Neural progenitor cell (in vitro differentiated cells): Measurements from ENCODE around the gene ZFAND3. TPM values are rescaled to one million over a fixed set of nuclear protein-coding genes. Genes with fewer than 3 reads are reported as not detected.

ENCODE experiments used
- DNase-seq: peaks from one replicate; pipeline ENCODE4 v3.0.0-alpha.2; 2016; ENCODE audit warnings: low spot score
- H2AFZ ChIP-seq: fragments of 200-600 bp; sonication (generic); replicated peaks from 2 replicates; pipeline ENCODE4 v1.6.1; 2016; ENCODE audit warnings: antibody characterized with exemption
- H3F3A ChIP-seq: fragments of 200-600 bp; sonication (generic); 2 replicates; pipeline ENCODE4 v1.6.1; 2016; ENCODE audit warnings: antibody characterized with exemption, low read depth
- H3K27ac ChIP-seq: fragments of 200-600 bp; sonication (generic); 2 replicates; pipeline ENCODE4 v1.5.1; 2016; ENCODE audit warnings: mild to moderate bottlenecking
- H3K27me3 ChIP-seq: fragments of 200-600 bp; sonication (generic); 2 replicates; pipeline ENCODE4 v1.6.1; 2016; ENCODE audit warnings: mild to moderate bottlenecking, moderate library complexity
- H3K36me3 ChIP-seq: fragments of 200-600 bp; sonication (generic); 2 replicates; pipeline ENCODE4 v1.5.1; 2016
- H3K4me1 ChIP-seq: fragments of 200-600 bp; sonication (generic); 2 replicates; pipeline ENCODE4 v1.6.1; 2016; ENCODE audit warnings: mixed run types
- H3K4me2 ChIP-seq: fragments of 200-600 bp; sonication (generic); 2 replicates; pipeline ENCODE4 v1.6.1; 2016
- H3K4me3 ChIP-seq: fragments of 200-600 bp; sonication (generic); 2 replicates; pipeline ENCODE4 v1.5.1; 2016
- H3K79me2 ChIP-seq: fragments of 200-600 bp; sonication (generic); 2 replicates; pipeline ENCODE4 v1.6.1; 2016; ENCODE audit warnings: low read depth
- H3K9ac ChIP-seq: fragments of 200-600 bp; sonication (generic); 2 replicates; pipeline ENCODE4 v1.6.1; 2016
- H3K9me3 ChIP-seq: fragments of 200-600 bp; sonication (generic); 2 replicates; pipeline ENCODE4 v1.5.1; 2016; ENCODE audit warnings: low read depth
- H4K20me1 ChIP-seq: fragments of 200-600 bp; sonication (generic); 2 replicates; pipeline ENCODE4 v1.6.1; 2016; ENCODE audit warnings: low read depth
- H3K27ac Mint-ChIP-seq: 3 replicates; pipeline ENCODE4 v1.8.0; 2021; ENCODE audit warnings: mixed read lengths
- H3K27me3 Mint-ChIP-seq: 2 replicates; pipeline ENCODE4 v1.8.0; 2022; ENCODE audit warnings: low read depth, mild to moderate bottlenecking, inconsistent platforms, moderate library complexity, mixed read lengths; ENCODE audit not compliant: insufficient read depth
- H3K36me3 Mint-ChIP-seq: 3 replicates; pipeline ENCODE4 v1.8.0; 2021; ENCODE audit warnings: mixed read lengths
- H3K4me1 Mint-ChIP-seq: 3 replicates; pipeline ENCODE4 v1.8.0; 2021; ENCODE audit warnings: mixed read lengths
- H3K4me3 Mint-ChIP-seq: 3 replicates; pipeline ENCODE4 v1.8.0; 2021; ENCODE audit warnings: mild to moderate bottlenecking, moderate library complexity, mixed read lengths
- H3K9me3 Mint-ChIP-seq: 3 replicates; pipeline ENCODE4 v1.8.0; 2020; ENCODE audit warnings: mixed read lengths
- CTCF ChIP-seq: fragments of 200-600 bp; sonication (generic); IDR thresholded peaks from 2 replicates; pipeline ENCODE4 v1.5.1; 2017; ENCODE audit warnings: antibody characterized with exemption, mild to moderate bottlenecking
- EZH2 ChIP-seq: fragments of 200-600 bp; sonication (generic); IDR thresholded peaks from 2 replicates; pipeline ENCODE4 v1.6.1; 2017; ENCODE audit warnings: antibody characterized with exemption, mild to moderate bottlenecking, moderate library complexity
- EZH2phosphoT487 ChIP-seq: fragments of 200-600 bp; sonication (generic); IDR thresholded peaks from 2 replicates; pipeline ENCODE4 v1.6.1; 2017; ENCODE audit warnings: antibody characterized with exemption
- total RNA-seq: library from RNA; depleted of rRNA; stranded (reverse); fragments of >200 nt; gene quantifications from 2 replicates; pipeline ENCODE4 v1.2.3, GENCODE V29; 2015; ENCODE audit warnings: low replicate concordance

The ZFAND3 gene
- total RNA-seq, 1 donor from 2014 or later: 24.3 TPM

GRCh38 chr6:37824170-37824569 is 4.6 kb downstream of the ZFAND3 start:
- H3K27me3 ChIP-seq: no peaks in the 10 kb centered on the region
- H3K4me1 ChIP-seq: peaks cover 35% of the 10 kb centered on the region
- H3K36me3 Mint-ChIP-seq: no peaks in the 10 kb centered on the region
- H3K36me3 ChIP-seq: no peaks in the 10 kb centered on the region
- H3F3A ChIP-seq: peaks cover 21% of the 10 kb centered on the region
- H4K20me1 ChIP-seq: peaks cover 83% of the 10 kb centered on the region
- H3K4me3 ChIP-seq: no peak overlapping the region
- no peak overlapping the region for H3K9ac ChIP-seq
- no peak overlapping the region for H3K27ac Mint-ChIP-seq
- no peak overlapping the region for H3K4me2 ChIP-seq
- H3K27me3 Mint-ChIP-seq: no peaks in the 10 kb centered on the region
- TF ChIP-seq CTCF: no peak
- TF ChIP-seq EZH2phosphoT487: no peak
- no peak for TF ChIP-seq EZH2
- H3K27ac ChIP-seq: no peak overlapping the region
- no peak overlapping the region for H3K4me3 Mint-ChIP-seq
- no peaks in the 10 kb centered on the region for H3K9me3 ChIP-seq
- H2AFZ ChIP-seq: no peak overlapping the region
- H3K79me2 ChIP-seq: peaks cover 92% of the 10 kb centered on the region
- no peak for DNase-seq
- H3K9me3 Mint-ChIP-seq: no peaks in the 10 kb centered on the region
- H3K4me1 Mint-ChIP-seq: peaks cover 34% of the 10 kb centered on the region

GRCh38 chr6:37826188-37826587 is 6.7 kb downstream of the ZFAND3 start:
- Mint-ChIP-seq H3K4me3 (no peak overlapping the region), H3K9me3 (no peaks in the 10 kb centered on the region), H3K27me3 (no peaks in the 10 kb centered on the region), H3K36me3 (peaks cover 2% of the 10 kb centered on the region), H3K4me1 (peaks cover 25% of the 10 kb centered on the region), H3K27ac (no peak overlapping the region)
- Histone ChIP-seq H4K20me1 (peaks cover 92% of the 10 kb centered on the region), H3K27ac (no peak overlapping the region), H3K4me1 (peaks cover 43% of the 10 kb centered on the region), H3K9me3 (no peaks in the 10 kb centered on the region), H3K4me2 (no peak overlapping the region), H3F3A (peaks cover 21% of the 10 kb centered on the region), H3K79me2 (peaks cover 100% of the 10 kb centered on the region), H3K27me3 (no peaks in the 10 kb centered on the region), H3K4me3 (no peak overlapping the region), H3K36me3 (no peaks in the 10 kb centered on the region), H2AFZ (no peak overlapping the region), H3K9ac (no peak overlapping the region)
- TF ChIP-seq CTCF (no peak), EZH2 (no peak), EZH2phosphoT487 (no peak)
- no peak for DNase-seq

GRCh38 chr6:37826993-37827392 is 7.5 kb downstream of the ZFAND3 start:
- Histone ChIP-seq H3K79me2 (peaks cover 100% of the 10 kb centered on the region), H3K27ac (no peak overlapping the region), H3F3A (peaks cover 21% of the 10 kb centered on the region), H3K27me3 (no peaks in the 10 kb centered on the region), H4K20me1 (peaks cover 92% of the 10 kb centered on the region), H3K36me3 (no peaks in the 10 kb centered on the region), H3K9me3 (no peaks in the 10 kb centered on the region), H2AFZ (no peak overlapping the region), H3K9ac (no peak overlapping the region), H3K4me1 (peaks cover 41% of the 10 kb centered on the region), H3K4me3 (no peak overlapping the region), H3K4me2 (no peak overlapping the region)
- no peak for DNase-seq
- no peak for TF ChIP-seq EZH2
- TF ChIP-seq CTCF: no peak
- TF ChIP-seq EZH2phosphoT487: no peak
- no peak overlapping the region for H3K27ac Mint-ChIP-seq
- H3K4me3 Mint-ChIP-seq: no peak overlapping the region
- H3K9me3 Mint-ChIP-seq: peaks cover 1% of the 10 kb centered on the region
- H3K4me1 Mint-ChIP-seq: peaks cover 22% of the 10 kb centered on the region
- peaks cover 2% of the 10 kb centered on the region for H3K36me3 Mint-ChIP-seq
- H3K27me3 Mint-ChIP-seq: peaks cover 2% of the 10 kb centered on the region
